Fibroblast of upper back skin (primary cell): ENCODE data around the gene PIWIL1.

Experiments used
- DNase-seq: peaks from one replicate; pipeline ENCODE4 v3.0.0-alpha.2; 2013

The PIWIL1 gene

DNA sequence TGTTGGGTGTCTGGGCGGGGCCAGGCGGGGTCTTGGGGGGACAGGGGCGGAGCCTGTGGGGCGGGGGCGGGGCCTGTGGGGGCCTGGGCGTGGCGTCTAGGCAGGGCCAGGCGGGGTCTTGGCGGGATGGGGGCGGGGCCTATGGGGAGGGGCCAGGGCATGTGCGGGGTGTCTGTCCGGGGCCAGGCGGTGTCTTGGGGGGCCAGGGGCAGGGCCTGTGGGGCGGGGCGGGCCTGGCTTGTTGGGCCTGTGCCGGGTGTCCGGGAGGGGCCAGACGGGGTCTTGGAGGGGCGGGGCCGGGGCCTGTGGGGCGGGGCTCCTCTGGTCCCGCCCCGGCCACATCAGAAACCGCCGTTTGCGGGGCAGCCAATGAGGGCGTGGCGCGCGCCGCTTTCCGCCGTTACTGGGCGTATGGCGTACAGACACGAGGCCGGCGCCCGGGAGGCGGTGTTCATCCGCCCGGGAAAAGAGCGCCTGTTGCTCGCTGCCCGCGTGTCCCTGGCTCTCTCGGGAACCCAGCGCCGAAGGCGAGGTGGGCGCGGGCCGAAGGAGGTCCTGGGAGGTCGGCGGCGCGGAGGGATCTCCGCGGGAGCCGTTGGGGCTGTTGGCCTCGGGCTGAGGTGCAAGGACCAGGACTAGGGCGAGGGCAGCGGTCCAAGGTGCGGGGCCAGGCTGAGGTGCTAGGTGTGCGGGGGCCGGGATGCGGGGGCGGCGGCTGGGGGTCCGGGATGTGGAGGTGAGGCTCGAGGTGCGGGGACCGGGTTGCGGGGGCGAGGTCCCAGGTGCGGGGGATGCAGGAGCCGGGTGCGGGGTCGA is at the start of gene PIWIL1:
Gene PIWIL1 (plus strand): TSS at position 400 of the 816 bp plus-strand sequence. CDS start 4,705 bp downstream, outside the sequence.
- DNase-seq = no peak

DNA sequence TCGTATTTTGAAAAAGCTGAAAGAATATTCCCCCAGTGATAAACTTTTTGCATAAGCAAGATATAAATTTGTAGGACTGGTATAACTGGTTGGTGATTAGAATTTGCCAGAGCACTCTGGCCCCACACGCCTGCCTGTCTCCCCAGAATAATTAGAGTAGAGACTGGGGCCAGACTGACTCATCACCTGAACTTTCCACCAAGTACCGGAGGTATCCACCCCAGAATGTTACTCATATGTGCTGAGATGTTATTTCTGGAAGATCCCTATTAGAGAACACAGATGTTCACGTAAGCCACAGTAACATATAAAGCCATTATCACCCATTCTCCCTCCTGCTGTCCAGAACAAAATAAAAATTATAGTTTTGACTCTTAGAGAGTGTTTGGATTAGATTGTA is 49.5 kb upstream of the PIWIL1 start:
- no peak for DNase-seq

DNA sequence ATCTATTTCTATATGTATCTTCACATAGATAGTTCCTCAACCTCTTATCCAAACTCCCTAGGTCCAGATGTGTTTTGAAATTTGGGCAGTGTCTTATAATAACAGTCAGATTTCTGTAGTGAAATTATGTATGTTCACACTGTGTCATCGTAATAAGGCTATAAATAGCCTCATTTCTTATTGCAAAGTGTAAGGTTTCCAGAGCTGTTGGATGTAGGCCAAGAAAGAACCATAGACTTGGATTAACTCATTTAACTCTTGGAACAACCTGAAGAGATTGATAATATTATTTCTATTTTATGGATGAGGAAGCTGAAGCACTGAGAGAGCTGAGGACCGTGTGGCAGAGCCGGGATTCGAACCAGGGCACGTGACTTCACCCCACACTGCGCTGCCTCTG is 49.0 kb upstream of the PIWIL1 start:
- DNase-seq = no peak

DNA sequence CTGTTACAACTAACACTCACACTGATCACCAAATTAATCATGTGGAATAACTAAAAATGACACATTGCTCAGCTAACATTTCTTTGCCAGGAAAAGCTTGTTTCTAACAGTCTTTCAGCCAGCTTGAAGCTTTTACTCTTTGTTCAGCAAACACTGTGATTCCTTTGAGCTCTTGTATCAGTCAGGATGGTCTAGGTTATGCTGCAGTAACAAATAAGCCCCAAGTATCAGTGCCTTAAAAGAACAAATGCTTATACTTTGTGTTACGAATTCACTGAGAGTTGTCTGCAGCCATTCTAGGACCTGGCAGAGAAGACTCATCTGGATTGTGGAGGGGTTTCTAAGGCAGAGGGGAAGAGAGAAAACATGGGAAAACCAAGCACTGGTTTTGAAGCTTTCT is 47.6 kb upstream of the PIWIL1 start:
- no peak for DNase-seq

DNA sequence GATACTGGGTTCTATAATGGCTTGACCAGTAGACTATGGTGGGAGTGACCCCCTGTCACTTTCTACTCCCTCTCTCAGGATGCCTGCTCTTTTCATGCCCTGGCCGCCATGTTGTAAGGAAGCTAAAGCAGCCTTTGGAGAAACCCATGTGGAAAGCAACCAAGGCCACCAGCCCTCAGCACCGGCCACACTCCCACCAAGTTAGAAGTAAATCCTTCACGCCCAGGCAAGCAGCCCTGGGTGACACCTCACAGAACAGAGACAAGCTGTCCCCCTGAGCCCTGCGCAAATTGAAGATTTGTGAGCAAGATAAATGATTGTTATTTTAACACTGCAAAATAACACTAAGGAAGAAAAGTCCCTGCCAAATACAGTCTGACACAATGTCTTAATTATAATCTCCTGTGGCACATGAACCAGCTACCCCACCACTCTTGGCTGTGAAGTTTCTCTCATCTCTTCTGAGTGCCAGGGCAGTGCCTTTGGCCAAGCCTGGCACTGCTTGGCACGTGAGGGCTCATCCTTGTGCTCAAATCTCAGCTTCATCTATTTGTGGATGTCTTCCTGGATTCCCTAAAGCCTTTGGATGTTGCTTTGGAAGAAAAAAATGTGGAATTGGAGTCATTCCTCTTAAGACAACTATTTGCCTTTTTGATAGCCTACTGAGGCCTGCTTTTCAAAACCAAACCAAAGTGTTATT is 39.2 kb upstream of the PIWIL1 start:
- DNase-seq = no peak

DNA sequence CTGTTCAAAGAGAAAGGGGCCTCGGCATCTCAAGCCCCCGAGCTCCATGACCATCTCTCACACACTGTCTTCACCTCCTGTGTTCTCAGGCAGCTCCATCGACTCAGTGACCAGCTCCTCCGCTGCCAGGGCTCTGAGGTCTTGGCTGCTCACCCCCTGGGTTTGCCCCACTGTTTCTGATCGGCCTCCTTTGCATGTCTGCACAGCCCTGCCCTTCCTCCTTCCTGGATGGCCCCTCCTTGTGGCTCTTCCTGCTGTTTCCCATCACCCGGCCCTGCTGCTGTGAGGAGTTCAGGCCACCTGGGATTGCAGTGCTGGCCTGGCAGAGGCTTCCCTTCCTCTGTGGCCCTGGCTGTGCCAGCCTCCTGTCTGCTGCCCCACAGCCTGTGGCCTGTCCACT is 38.1 kb upstream of the PIWIL1 start:
- DNase-seq = no peak

DNA sequence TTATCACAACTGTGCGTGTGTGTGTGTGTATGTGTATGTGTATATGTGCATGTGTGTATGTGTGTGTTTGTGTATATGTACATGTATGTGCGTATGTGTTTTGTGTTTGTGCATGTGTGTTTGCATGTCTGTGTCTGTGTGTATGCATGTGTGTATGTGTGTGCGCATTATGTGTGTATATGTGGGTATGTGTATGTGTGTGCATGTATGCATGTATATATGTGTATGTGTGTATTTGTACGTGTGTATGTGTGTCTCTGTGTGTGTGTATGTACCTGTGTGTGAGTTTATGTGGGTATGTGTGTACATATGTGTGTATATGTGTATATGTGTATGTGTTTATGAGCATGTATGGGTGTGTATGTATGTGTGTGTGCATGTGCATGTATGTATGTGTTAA is 37.6 kb upstream of the PIWIL1 start:
- no peak for DNase-seq

DNA sequence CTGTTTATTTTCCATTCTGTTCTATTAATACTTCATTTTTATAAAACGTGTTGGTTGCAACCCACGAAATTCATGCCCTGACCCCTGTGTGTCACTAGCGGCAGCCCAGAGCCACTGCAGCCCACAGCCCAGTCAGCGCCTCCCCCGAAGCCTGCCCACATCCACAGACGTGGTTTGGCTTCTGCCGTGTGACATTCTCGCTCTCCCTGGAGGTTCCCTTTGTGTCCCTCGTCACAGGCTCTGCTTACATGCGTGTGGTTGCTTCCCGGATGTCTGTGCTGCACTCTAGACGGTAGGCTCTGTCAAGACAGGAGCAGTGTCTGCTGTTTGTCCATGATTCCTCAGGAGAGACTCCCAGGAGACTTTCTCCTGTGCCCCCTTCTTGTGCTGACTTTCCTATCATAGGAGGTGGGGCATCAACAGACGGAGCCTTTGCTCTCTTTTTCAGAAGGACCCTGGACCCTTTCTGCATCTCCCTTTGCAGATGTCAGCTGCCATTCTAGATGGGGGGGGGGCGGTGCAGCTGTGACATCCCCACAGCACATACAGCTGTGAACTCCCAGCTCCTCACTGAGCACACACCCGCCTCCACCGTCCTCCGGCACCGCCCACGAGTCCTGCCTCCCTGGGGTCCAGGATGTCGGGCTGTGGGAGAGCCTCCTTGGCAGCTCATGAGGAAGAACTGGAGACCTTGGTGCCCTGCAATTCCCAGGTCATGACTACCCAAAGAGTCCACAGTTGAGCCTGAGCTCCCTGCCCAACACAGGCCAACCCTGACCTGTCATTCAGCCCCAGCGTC is 36.8 kb upstream of the PIWIL1 start:
- DNase-seq = no peak

DNA sequence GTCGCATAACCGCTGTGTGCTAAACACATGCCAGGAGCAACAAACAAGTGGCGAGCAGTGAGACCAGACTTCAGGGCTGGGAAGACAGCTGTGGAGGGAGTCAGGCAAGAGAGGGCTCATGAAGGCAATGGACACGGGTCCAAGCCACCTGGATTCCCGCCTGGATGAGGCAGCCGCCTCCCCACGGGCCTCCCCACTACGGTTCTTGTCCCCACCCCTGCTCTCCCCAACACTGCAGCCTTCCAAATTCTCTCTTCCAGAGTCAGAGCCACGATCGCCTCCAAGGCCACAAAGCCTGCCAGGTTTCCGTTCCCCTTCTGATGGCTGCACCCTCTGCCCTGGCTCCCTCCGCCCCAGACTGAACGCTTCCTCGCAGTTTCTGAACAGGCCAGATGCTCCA is 36.1 kb upstream of the PIWIL1 start:
- DNase-seq = no peak

DNA sequence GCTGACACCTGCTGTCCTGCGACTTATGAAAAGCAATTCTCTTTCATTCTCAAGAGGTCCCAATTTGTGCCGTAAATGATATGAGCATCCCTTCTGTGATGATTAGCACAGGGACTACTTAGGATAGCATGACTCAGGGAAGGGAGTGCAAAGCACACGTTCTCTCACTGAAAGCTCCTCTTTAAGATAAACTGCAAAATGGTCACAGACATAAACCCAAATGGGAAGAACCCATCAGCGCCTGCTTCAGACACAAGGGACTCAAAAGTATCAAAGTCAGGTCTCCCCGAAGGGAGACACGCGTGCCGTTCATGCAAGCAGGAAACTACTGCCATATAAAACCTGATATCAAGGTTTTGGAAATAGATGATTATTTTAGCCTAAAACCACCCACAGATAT is 33.9 kb upstream of the PIWIL1 start:
- no peak for DNase-seq

DNA sequence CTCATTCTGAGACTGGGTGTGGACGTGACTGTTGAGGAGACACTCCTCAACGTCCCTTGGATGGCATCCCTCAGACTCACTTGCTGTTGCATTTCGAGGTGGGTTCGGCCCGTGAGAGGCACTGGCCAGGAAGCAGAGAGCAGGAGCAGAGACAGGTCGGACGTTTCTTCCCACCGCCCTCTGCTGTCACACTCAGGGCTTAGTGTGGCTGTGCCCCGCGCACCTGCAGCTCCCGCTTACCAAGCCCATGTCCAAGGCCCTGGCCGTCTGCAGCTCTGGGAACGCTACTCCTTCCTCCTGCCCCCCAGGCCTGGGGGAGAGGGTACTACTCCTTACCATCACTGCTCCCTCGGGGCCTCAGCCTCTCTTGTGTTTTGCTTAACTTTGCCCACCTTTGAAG is 29.8 kb upstream of the PIWIL1 start:
- DNase-seq = no peak

DNA sequence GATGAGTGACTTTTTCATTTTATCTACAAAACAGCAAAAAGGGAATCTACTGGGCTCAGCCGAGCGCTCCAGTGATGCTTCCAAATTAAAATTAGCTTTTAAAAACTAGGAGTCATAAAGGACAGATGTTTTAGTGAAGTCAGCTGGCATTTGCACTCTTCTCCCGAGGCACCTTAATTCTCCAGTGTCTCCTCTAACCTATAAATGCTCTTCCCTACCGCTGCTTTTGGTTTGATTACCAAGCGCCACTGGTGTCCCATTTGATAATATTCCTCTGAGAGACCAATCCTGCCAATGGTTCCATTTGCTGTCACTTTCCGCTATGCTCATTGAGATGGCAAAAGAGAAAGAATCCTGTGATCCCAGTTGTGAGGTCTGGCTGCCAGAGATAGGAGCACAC is 29.3 kb upstream of the PIWIL1 start:
- DNase-seq = no peak

DNA sequence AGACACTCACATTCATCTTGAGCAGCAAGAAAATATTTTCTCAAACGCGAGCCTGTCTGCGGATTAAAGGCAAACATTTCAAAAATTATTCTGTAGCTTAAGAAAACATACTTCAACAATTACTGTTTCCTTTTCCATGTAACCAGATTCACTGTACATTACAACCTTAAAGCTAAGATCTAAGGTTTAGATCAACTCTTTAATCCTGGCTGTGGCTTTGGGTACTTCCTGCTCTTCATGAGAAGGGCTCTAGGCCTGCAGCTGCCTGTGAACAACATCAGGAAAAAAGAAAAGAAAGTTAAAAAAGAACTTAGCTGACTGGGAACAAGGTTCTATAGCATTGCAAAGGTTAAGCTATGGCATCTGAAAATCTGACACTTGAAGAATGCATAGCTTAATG is 21.4 kb upstream of the PIWIL1 start:
- DNase-seq = no peak

DNA sequence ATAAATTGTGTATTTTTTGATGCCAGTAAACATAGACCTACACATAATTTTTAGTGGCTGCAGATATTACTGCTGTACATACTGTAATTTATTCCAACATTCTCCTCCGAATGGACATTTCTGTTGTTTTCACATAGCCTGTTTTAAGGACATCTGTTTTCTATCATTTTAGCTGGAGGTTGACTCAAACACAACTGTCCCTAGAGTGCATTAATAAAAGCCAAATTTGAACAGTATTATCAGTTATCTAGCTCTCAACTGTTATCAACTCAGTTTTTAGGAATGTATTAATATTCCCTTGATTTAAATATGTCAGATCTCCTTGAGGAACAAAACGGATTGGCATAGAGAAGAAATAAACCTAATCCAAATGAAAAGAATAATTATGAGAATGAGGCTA is 17.2 kb upstream of the PIWIL1 start:
- no peak for DNase-seq

DNA sequence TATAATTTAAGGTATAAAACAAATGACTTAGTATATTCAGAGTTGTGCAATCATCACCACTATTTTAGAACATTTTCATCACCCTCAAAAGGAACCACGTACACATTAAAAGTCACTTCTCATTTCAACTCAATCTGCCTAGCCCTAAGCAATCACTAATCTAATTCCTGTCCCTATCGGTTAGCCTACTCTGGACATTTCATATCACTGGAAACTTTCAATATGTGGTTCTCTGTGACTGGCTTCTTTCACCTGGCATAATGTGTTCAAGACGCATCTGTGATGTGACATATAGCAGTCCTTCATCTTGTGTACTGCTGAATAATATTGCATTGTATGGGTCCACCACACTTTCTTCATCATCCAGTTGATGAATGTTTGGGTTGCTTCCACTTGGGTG is 15.4 kb upstream of the PIWIL1 start:
- DNase-seq = no peak

DNA sequence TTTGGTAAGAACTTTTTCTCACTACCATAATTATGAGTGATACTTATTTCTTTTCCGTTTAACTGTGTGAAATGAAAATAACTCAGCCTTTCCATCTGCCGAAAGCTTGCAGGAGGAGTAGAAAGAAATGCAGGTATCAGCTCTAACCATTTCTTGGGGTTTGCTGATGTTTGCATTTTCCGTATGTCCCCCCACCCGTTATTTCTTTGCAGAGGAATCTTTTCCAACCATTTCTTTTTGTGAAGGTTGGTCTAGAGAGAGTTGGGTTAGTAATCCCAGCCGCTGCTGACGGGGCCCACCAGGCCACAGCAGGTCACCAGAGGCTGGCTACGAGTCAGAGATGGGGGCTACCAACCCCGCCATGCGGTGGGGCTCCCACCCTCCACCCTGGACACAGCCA is 7.0 kb upstream of the PIWIL1 start:
- no peak for DNase-seq

DNA sequence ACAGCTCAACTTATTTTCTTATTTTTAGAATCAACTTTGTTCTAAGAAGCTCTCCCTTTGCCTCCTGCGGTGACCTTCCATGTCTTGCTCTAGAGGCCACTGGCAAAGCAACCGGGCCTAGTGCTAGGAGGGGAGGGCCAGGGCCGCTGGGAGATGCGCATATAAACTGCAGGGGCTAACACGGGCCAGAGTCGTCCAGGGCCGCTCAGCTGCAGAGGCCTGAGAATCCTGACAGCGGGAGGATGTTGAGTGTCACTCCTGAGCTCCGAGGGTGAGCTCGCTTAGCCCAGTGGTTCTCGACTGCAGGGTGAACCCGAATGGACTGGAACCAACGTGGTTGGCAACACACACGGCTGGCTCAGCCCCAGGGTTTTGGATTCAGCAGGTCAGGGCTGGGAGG is 6.5 kb upstream of the PIWIL1 start:
- DNase-seq = no peak

DNA sequence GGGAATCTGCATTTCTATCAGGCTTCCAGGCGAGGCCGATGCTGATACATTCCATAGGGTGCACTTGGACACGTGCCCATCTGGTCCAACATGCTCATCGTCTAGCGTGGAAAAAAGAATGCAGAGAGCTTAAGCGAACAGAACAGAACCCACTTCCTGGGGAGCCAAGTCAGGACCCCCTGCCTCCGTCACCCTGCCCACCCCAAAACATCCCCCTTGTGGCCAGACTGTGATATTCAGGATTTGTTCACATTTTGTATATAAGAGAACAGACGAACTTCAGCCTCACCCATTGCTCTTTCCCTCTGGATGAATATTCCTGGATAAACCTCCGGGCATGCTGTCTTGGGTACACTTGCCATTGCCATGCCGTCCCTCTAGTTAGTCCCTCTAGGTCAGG is 4.3 kb upstream of the PIWIL1 start:
- DNase-seq = no peak

DNA sequence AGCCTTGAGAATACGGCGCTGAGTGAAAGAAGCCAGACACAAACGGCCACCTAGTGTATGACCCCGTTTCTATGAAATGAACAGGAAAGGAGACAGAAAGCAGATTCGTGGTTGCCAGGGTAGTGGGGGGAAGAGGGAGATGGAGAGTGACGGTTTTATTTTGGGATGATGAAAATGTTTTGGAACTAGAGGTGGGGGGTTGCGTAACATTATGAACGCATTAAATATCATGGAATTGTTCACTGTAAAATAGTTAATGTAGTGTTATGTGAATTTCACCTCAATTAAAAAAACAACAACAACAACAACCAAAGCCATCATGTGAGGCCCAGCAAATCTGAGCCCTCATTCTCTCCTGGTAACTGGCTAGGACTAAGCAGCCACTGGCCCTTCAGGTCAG is 3.3 kb upstream of the PIWIL1 start:
- DNase-seq = no peak

DNA sequence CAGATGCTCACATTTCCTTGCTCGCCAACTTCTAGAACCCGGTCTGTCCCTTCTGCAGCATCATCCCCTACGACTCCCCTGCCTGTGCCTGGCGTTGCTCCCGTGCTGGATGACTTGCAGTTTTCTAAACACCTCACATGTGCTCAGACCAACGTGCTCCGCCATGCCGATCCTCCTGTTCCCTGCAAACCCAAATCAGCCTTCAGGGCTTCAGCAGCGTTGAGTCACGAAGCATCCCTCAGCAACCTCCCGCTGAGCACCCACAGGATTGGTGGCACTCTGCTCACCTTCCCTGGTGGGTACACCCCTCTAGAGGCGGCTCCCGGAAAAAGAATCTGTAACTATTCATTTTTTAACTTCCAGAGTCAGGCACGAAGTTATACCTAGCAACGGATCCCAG is 2.8 kb upstream of the PIWIL1 start:
- DNase-seq = no peak

DNA sequence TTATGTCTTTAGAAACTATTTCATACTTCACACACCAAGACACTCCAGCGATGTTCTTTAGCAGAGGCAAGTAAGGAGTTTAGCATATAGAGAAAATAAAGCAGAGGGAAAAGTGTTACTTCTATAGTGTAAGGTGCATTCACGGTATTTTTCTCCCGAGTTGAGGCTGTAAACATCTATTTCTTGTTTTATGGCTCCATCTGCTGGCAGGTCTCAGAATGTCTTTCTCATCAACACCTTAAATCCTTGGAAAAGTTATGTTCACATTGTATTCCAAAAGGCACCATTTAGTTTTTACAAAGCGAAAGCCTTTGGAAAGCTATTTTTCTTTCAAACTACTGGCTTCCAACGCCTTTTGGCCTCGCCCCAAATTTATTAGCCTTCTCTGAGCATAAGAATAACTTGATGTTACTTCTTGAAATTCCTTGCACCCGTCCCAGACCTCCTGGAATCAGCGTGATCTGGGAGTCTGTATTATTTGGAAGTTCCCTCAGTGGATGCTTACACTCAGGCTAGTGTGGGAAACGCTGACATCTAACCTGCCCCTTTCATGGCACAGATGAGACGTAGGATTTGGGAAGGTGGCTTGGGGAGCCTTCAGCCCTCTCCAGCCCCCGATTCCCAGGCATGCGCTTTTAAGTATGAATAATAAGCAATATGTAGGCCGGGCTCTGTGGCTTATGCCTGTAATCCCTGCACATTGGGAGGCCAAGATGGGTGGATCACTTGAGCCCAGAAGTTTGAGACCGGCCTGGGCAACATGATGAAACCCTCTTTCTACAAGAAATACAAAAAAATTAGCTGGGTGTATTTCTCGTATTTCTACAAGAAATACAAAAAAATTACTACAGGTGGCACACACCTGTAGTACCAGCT is 1.9 kb upstream of the PIWIL1 start:
- peak; percentile 45 for DNase-seq

DNA sequence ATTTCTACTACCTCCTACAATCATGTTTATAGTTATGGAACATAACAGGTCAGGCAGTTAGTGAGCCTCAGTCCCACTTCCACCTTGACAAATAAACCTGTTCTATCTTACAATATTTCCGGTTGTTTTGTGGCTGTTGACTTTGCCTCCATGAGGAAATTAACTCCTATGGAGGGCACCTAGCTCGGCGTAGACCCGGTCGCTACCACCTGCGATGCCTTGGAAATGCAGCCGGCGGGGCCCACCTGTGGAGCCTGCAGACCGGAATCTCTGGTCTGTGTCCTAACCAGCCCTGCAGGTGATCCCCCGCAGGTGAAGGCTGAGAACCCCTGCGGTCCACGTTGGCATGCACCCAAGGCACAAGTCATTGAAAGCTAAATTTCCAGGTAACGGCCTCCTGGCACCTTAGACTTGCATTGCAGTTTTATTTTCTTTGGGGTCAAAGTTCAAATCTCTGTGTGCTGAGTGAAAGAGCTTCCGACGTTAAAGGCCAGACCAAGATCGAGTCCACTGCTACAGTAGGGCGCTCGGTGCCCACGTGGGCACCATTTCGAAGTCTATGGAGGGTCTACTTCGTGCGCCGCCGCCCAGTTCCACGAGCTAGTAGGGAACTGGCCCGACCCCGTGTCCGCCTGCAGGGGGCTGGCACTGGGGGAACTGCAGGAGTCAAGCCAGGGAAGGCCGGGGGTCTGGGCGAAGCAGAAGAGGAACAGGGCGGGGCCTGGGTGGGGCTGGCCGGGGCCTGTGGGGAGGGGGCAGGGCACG is 782 bp upstream of the PIWIL1 start:
- no peak for DNase-seq
